WTC11 (cell line): ENCODE results near the gene HS3ST4. TPM values are rescaled to one million over a fixed set of nuclear protein-coding genes. Genes with fewer than 3 reads are reported as not detected.

Source experiments
- ATAC-seq: fragments of 200-7000 bp; cut with Tn5 transposase; 2 replicates; pipeline ENCODE4 v1.10.0; 2021; ENCODE audit warnings: mild to moderate bottlenecking, moderate library complexity
- CTCF ChIA-PET: fragments of 300-600 bp; sonication (Branson Sonifier 250); formaldehyde crosslinking; loops from one replicate; lab custom pipeline; 2021; ENCODE audit warnings: antibody characterized with exemption; lab: Charles Lee
- POLR2A ChIA-PET: fragments of 350-600 bp; sonication (Branson Sonifier 250); formaldehyde crosslinking; loops from one replicate; lab custom pipeline; 2021; ENCODE audit warnings: antibody characterized with exemption; lab: Charles Lee
- DNase-seq: peaks from one replicate; pipeline ENCODE4 v3.0.0; 2021; ENCODE audit warnings: low spot score
- H3K27ac Mint-ChIP-seq: 2 replicates; pipeline ENCODE4 v1.8.0; 2021; ENCODE audit warnings: mixed read lengths
- H3K27me3 Mint-ChIP-seq: 2 replicates; pipeline ENCODE4 v1.8.0; 2021; ENCODE audit warnings: low read depth, mild to moderate bottlenecking, moderate library complexity, mixed read lengths
- H3K36me3 Mint-ChIP-seq: 2 replicates; pipeline ENCODE4 v1.8.0; 2021; ENCODE audit warnings: mixed read lengths
- H3K4me1 Mint-ChIP-seq: 2 replicates; pipeline ENCODE4 v1.8.0; 2022; ENCODE audit warnings: mixed read lengths
- H3K4me3 Mint-ChIP-seq: 2 replicates; pipeline ENCODE4 v1.8.0; 2021; ENCODE audit warnings: mild to moderate bottlenecking, moderate library complexity, mixed read lengths
- H3K9me3 Mint-ChIP-seq: 2 replicates; pipeline ENCODE4 v1.8.0; 2021; ENCODE audit warnings: mixed read lengths
- ATF1 ChIP-seq: sonication (generic); formaldehyde crosslinking; IDR thresholded peaks from 2 replicates; pipeline ENCODE4 v1.8.1; 2023; ENCODE audit warnings: mild to moderate bottlenecking, moderate library complexity, missing genetic modification reagents
- CREM ChIP-seq: sonication (generic); formaldehyde crosslinking; IDR thresholded peaks from 2 replicates; pipeline ENCODE4 v1.8.1; 2022; ENCODE audit warnings: mild to moderate bottlenecking, missing genetic modification reagents, moderate library complexity
- ELF4 ChIP-seq: sonication (generic); formaldehyde crosslinking; IDR thresholded peaks from 2 replicates; pipeline ENCODE4 v1.8.1; 2022; ENCODE audit warnings: low read depth, mild to moderate bottlenecking, moderate library complexity, missing genetic modification reagents
- EMX1 ChIP-seq: fragments of 250-450 bp; sonication (Bioruptor Pico); IDR thresholded peaks from 2 replicates; pipeline ENCODE4 v1.8.0; 2021; ENCODE audit warnings: mild to moderate bottlenecking
- FOXJ3 ChIP-seq: sonication (generic); formaldehyde crosslinking; IDR thresholded peaks from 2 replicates; pipeline ENCODE4 v1.9.0; 2021; ENCODE audit warnings: missing genetic modification reagents, mild to moderate bottlenecking, borderline replicate concordance
- FOXK1 ChIP-seq: sonication (generic); formaldehyde crosslinking; IDR thresholded peaks from 2 replicates; pipeline ENCODE4 v1.8.0; 2022; ENCODE audit warnings: mild to moderate bottlenecking, moderate library complexity, missing genetic modification reagents
- GTF2I ChIP-seq: fragments of 250-450 bp; sonication (Bioruptor Pico); conservative IDR thresholded peaks from 2 replicates; pipeline ENCODE4 v1.4.0; 2021; ENCODE audit warnings: mild to moderate bottlenecking
- JAZF1 ChIP-seq: fragments of 250-450 bp; sonication (Bioruptor Pico); IDR thresholded peaks from 2 replicates; pipeline ENCODE4 v1.9.0; 2021; ENCODE audit warnings: moderate library complexity, mild to moderate bottlenecking, inconsistent platforms
- MXD4 ChIP-seq: fragments of 250-450 bp; sonication (Bioruptor Pico); IDR thresholded peaks from 2 replicates; pipeline ENCODE4 v1.8.0; 2021; ENCODE audit warnings: mild to moderate bottlenecking, moderate library complexity, borderline replicate concordance
- PRRX2 ChIP-seq: fragments of 250-450 bp; sonication (Bioruptor Pico); IDR thresholded peaks from 2 replicates; pipeline ENCODE4 v1.8.0; 2021; ENCODE audit warnings: mild to moderate bottlenecking
- RELA ChIP-seq: sonication (generic); formaldehyde crosslinking; IDR thresholded peaks from 2 replicates; pipeline ENCODE4 v1.8.1; 2022; ENCODE audit warnings: missing genetic modification reagents, mild to moderate bottlenecking, borderline replicate concordance
- SP1 ChIP-seq: sonication (generic); formaldehyde crosslinking; conservative IDR thresholded peaks from 2 replicates; pipeline ENCODE4 v1.8.1; 2022; ENCODE audit warnings: missing genetic modification reagents
- TEAD1 ChIP-seq: sonication (generic); formaldehyde crosslinking; IDR thresholded peaks from 2 replicates; pipeline ENCODE4 v1.8.0; 2022; ENCODE audit warnings: mild to moderate bottlenecking, missing genetic modification reagents
- USF1 ChIP-seq: sonication (generic); formaldehyde crosslinking; IDR thresholded peaks from 2 replicates; pipeline ENCODE4 v1.8.0; 2022; ENCODE audit warnings: mild to moderate bottlenecking, missing genetic modification reagents
- ZNF263 ChIP-seq: sonication (generic); formaldehyde crosslinking; IDR thresholded peaks from 2 replicates; pipeline ENCODE4 v1.8.1; 2022; ENCODE audit warnings: low read depth, mild to moderate bottlenecking, moderate library complexity, missing genetic modification reagents
- microRNA-seq: library from miRNA; unstranded; fragments of <30 nt; microRNA quantifications from one replicate; pipeline ENCODE4 v1.2.0, GENCODE V29; 2022; ENCODE audit warnings: borderline number of aligned reads
- total RNA-seq: library from RNA; stranded (reverse); gene quantifications from 3 replicates; pipeline ENCODE4 v1.2.3, GENCODE V29; 2021
- TF ChIP-seq, protein P1 (sequence below): sonication (generic); formaldehyde crosslinking; IDR thresholded peaks from 2 replicates; pipeline ENCODE4 v1.8.1; 2022; ENCODE audit warnings: missing genetic modification reagents, borderline replicate concordance
- TF ChIP-seq, protein P2 (sequence below): sonication (generic); formaldehyde crosslinking; conservative IDR thresholded peaks from 2 replicates; pipeline ENCODE4 v1.8.1; 2023; ENCODE audit warnings: mild to moderate bottlenecking, low read depth, missing genetic modification reagents, moderate library complexity
- TF ChIP-seq, protein P3 (sequence below): sonication (generic); formaldehyde crosslinking; IDR thresholded peaks from 2 replicates; pipeline ENCODE4 v1.8.1; 2023; ENCODE audit warnings: mild to moderate bottlenecking, missing genetic modification reagents
- TF ChIP-seq, protein P4 (sequence below): sonication (generic); formaldehyde crosslinking; IDR thresholded peaks from 2 replicates; pipeline ENCODE4 v1.8.1; 2022; ENCODE audit warnings: low read depth, mild to moderate bottlenecking, moderate library complexity, missing genetic modification reagents, borderline replicate concordance
- TF ChIP-seq, protein P5 (sequence below): fragments of 250-450 bp; sonication (Bioruptor Pico); conservative IDR thresholded peaks from 2 replicates; pipeline ENCODE4 v1.9.0; 2021; ENCODE audit warnings: mild to moderate bottlenecking

HS3ST4 gene
- total RNA-seq, 1 experiment from 2014 or later: 5.4 TPM

DNA sequence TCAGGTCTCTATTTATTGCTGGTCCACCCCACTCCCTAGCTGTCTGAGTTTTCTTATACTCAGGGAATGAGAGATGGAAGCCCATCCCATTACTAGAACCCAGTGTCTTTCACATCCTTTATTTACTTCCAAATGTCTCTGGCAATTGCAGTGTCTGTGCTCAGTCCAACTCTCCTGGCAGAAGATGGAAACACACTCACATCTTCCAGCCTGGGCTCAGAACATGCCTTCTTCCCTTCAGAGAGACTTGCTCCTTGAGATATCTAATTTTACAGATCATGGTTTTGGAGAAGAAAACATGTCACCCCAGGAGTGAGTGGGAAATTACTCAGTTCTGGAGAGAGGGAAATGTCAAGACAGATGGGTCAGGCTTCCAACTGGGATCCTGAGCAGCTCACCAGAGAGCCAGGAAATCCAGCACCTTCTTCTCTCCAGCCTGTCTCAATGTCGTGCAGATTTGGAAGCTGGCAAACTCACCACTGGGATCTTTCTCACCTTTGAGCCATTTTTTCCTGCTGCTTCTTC, 494.4 kb downstream of the HS3ST4 start:
- Mint-ChIP-seq H3K36me3 (peaks cover 7% of the 10 kb centered on the region), H3K9me3 (peaks cover 28% of the 10 kb centered on the region), H3K4me3 (no peak overlapping the region), H3K27me3 (peaks cover 3% of the 10 kb centered on the region), H3K27ac (no peak overlapping the region), H3K4me1 (peaks cover 7% of the 10 kb centered on the region)
- ChIA-PET CTCF (no interaction called here), POLR2A (no interaction called here)
- ATAC-seq (no peak), DNase-seq (no peak)
- TF ChIP-seq ATF1 (CRISPR knock-in tag) (no peak), ZNF263 (CRISPR knock-in tag) (no peak), MXD4 (CRISPR knock-in tag) (no peak), CREM (no peak), ELF4 (CRISPR knock-in tag) (no peak), SP1 (CRISPR knock-in tag) (no peak), USF1 (no peak), GTF2I (CRISPR knock-in tag) (no peak), JAZF1 (CRISPR knock-in tag) (no peak), RELA (no peak), EMX1 (CRISPR knock-in tag) (no peak), FOXJ3 (no peak), PRRX2 (no peak), TEAD1 (no peak), FOXK1 (no peak)
- TF ChIP-seq, protein P1, sequence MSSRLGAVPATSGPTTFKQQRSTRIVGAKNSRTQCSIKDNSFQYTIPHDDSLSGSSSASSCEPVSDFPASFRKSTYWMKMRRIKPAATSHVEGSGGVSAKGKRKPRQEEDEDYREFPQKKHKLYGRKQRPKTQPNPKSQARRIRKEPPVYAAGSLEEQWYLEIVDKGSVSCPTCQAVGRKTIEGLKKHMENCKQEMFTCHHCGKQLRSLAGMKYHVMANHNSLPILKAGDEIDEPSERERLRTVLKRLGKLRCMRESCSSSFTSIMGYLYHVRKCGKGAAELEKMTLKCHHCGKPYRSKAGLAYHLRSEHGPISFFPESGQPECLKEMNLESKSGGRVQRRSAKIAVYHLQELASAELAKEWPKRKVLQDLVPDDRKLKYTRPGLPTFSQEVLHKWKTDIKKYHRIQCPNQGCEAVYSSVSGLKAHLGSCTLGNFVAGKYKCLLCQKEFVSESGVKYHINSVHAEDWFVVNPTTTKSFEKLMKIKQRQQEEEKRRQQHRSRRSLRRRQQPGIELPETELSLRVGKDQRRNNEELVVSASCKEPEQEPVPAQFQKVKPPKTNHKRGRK: no peak
- TF ChIP-seq, protein P2, sequence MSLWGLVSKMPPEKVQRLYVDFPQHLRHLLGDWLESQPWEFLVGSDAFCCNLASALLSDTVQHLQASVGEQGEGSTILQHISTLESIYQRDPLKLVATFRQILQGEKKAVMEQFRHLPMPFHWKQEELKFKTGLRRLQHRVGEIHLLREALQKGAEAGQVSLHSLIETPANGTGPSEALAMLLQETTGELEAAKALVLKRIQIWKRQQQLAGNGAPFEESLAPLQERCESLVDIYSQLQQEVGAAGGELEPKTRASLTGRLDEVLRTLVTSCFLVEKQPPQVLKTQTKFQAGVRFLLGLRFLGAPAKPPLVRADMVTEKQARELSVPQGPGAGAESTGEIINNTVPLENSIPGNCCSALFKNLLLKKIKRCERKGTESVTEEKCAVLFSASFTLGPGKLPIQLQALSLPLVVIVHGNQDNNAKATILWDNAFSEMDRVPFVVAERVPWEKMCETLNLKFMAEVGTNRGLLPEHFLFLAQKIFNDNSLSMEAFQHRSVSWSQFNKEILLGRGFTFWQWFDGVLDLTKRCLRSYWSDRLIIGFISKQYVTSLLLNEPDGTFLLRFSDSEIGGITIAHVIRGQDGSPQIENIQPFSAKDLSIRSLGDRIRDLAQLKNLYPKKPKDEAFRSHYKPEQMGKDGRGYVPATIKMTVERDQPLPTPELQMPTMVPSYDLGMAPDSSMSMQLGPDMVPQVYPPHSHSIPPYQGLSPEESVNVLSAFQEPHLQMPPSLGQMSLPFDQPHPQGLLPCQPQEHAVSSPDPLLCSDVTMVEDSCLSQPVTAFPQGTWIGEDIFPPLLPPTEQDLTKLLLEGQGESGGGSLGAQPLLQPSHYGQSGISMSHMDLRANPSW (CRISPR knock-in tag): no peak
- TF ChIP-seq, protein P3, sequence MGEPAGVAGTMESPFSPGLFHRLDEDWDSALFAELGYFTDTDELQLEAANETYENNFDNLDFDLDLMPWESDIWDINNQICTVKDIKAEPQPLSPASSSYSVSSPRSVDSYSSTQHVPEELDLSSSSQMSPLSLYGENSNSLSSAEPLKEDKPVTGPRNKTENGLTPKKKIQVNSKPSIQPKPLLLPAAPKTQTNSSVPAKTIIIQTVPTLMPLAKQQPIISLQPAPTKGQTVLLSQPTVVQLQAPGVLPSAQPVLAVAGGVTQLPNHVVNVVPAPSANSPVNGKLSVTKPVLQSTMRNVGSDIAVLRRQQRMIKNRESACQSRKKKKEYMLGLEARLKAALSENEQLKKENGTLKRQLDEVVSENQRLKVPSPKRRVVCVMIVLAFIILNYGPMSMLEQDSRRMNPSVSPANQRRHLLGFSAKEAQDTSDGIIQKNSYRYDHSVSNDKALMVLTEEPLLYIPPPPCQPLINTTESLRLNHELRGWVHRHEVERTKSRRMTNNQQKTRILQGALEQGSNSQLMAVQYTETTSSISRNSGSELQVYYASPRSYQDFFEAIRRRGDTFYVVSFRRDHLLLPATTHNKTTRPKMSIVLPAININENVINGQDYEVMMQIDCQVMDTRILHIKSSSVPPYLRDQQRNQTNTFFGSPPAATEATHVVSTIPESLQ (CRISPR knock-in tag): no peak
- TF ChIP-seq, protein P4, sequence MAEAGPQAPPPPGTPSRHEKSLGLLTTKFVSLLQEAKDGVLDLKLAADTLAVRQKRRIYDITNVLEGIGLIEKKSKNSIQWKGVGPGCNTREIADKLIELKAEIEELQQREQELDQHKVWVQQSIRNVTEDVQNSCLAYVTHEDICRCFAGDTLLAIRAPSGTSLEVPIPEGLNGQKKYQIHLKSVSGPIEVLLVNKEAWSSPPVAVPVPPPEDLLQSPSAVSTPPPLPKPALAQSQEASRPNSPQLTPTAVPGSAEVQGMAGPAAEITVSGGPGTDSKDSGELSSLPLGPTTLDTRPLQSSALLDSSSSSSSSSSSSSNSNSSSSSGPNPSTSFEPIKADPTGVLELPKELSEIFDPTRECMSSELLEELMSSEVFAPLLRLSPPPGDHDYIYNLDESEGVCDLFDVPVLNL (CRISPR knock-in tag): no peak
- TF ChIP-seq, protein P5, sequence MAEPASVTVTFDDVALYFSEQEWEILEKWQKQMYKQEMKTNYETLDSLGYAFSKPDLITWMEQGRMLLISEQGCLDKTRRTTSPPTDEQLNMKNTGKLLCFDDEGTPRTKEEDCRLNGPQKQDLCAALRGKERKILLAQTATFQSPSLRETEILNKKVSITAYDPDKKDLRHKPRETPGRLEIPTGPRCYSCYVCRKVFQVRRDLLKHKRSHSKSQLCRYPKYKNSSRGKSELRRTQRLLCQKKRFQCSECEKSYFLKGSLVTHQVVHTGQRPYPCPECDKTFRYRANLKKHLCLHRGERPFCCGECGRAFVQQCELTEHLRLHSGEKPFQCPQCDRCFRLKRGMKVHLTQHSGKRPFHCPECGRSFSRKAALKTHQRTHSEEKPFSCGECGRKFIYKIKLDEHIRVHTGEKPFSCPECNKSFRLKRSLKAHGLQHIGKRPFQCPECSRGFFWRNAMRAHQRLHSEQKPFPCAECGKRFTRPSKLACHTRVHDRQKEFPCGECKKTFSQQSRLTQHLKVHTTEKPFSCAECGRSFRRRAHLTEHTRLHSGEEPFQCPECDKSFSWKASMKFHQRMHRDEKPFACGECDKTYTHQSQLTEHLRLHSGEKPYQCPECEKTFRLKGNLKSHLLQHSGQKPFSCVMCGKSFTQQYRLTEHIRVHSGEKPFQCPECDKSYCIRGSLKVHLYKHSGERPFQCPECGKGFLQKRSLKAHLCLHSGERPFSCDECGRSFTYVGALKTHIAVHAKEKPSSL (CRISPR knock-in tag): no peak

Small RNAs within 50 kb of the gene (microRNA-seq; reads per million reads assigned to microRNA genes)
- gene MIR548W: not detected
